HL-60 (cell line): ENCODE results near the gene AFAP1L2.

Experiments used
- POLR2AphosphoS5 ChIP-seq: IDR thresholded peaks from 2 replicates; pipeline ENCODE4 v1.6.1; 2012; ENCODE audit warnings: low read depth
- TF ChIP-seq, protein P1 (sequence below): IDR thresholded peaks from 2 replicates; pipeline ENCODE4 v1.6.1; 2012; ENCODE audit warnings: low read depth; ENCODE audit not compliant: insufficient replicate concordance
- TF ChIP-seq, protein P2 (sequence below): IDR thresholded peaks from one replicate; pipeline ENCODE4 v1.5.1; 2011; ENCODE audit warnings: low read length, control low read depth, inconsistent platforms; ENCODE audit not compliant: insufficient read depth

DNA sequence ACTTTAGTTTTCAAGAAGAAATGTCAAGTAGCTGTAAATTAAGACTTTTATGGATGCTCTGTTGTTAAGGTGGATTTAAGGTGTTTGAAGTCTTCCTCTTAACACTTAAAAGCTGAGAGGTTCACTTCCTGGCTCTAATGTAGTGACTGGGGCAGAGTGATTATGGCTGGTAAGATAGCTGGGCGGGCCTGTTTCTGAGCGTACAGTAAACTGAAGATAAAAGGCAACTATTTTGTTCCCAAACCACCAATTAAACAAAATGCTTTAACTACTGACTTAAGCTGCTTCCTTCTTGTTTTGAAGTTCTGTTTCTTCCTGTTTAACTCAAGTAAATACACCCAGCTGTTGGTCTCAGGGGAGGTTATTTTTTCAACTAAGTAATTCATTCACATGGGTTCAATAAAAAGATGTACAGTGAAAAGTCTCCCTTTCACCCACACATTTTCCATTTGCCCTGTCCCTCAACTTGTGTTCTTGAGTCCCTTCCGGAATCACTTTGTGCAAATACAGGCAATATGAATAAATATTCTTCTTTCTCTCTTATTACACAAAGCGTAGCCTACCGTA lies 145.9 kb downstream of the AFAP1L2 start:
- TF ChIP-seq, protein P1, sequence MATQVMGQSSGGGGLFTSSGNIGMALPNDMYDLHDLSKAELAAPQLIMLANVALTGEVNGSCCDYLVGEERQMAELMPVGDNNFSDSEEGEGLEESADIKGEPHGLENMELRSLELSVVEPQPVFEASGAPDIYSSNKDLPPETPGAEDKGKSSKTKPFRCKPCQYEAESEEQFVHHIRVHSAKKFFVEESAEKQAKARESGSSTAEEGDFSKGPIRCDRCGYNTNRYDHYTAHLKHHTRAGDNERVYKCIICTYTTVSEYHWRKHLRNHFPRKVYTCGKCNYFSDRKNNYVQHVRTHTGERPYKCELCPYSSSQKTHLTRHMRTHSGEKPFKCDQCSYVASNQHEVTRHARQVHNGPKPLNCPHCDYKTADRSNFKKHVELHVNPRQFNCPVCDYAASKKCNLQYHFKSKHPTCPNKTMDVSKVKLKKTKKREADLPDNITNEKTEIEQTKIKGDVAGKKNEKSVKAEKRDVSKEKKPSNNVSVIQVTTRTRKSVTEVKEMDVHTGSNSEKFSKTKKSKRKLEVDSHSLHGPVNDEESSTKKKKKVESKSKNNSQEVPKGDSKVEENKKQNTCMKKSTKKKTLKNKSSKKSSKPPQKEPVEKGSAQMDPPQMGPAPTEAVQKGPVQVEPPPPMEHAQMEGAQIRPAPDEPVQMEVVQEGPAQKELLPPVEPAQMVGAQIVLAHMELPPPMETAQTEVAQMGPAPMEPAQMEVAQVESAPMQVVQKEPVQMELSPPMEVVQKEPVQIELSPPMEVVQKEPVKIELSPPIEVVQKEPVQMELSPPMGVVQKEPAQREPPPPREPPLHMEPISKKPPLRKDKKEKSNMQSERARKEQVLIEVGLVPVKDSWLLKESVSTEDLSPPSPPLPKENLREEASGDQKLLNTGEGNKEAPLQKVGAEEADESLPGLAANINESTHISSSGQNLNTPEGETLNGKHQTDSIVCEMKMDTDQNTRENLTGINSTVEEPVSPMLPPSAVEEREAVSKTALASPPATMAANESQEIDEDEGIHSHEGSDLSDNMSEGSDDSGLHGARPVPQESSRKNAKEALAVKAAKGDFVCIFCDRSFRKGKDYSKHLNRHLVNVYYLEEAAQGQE: no peak
- TF ChIP-seq, protein P2, sequence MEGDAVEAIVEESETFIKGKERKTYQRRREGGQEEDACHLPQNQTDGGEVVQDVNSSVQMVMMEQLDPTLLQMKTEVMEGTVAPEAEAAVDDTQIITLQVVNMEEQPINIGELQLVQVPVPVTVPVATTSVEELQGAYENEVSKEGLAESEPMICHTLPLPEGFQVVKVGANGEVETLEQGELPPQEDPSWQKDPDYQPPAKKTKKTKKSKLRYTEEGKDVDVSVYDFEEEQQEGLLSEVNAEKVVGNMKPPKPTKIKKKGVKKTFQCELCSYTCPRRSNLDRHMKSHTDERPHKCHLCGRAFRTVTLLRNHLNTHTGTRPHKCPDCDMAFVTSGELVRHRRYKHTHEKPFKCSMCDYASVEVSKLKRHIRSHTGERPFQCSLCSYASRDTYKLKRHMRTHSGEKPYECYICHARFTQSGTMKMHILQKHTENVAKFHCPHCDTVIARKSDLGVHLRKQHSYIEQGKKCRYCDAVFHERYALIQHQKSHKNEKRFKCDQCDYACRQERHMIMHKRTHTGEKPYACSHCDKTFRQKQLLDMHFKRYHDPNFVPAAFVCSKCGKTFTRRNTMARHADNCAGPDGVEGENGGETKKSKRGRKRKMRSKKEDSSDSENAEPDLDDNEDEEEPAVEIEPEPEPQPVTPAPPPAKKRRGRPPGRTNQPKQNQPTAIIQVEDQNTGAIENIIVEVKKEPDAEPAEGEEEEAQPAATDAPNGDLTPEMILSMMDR: no peak
- no peak for TF ChIP-seq POLR2AphosphoS5
